Activated CD4-positive, alpha-beta T cell treated with anti-CD3 and anti-CD28 coated beads for 4 hours (primary cell): Measurements from ENCODE around the gene AKR1C1.
"Not testable (repeated sequence)": the region's sequence is repeated elsewhere in the genome, so short reads cannot be mapped to it uniquely, and the experiment has no call there.

Source experiments
- DNase-seq, 2 donors: peaks; one replicate each; pipeline ENCODE4 v3.0.0-alpha.2; 2020

Gene AKR1C1

GRCh38 chr10:4984223-4984622, 21.0 kb downstream of the AKR1C1 start:
- no peak for DNase-seq

GRCh38 chr10:4984971-4985594, 21.9 kb downstream of the AKR1C1 start:
- DNase-seq, result no peak

- not testable (repeated sequence) for DNase-seq
Measured at GRCh38 chr10:4988000-4988641, 24.9 kb downstream of the AKR1C1 start.

- DNase-seq, result no peak
Measured at GRCh38 chr10:4990217-4990616, 27.0 kb downstream of the AKR1C1 start.

- not testable (repeated sequence) for DNase-seq
Measured at GRCh38 chr10:4991463-4991862, 28.2 kb downstream of the AKR1C1 start.

- DNase-seq, result not testable (repeated sequence)
Measured at GRCh38 chr10:4992564-4992963, 29.3 kb downstream of the AKR1C1 start.

GRCh38 chr10:4994260-4994659, 31.0 kb downstream of the AKR1C1 start:
- DNase-seq, result not testable (repeated sequence)

- DNase-seq, result no peak
Measured at GRCh38 chr10:4998671-4999070, 35.5 kb downstream of the AKR1C1 start.

- DNase-seq, result no peak
Measured at GRCh38 chr10:5002013-5002727, 39.0 kb downstream of the AKR1C1 start.

GRCh38 chr10:5003127-5004029, 40.2 kb downstream of the AKR1C1 start, which contains the start of gene AKR1C2:
Gene AKR1C2 (minus strand): TSS chr10:5003857. CDS start chr10:5003835, 22 bp downstream.
- not testable (repeated sequence) for DNase-seq

- DNase-seq, result not testable (repeated sequence)
Measured at GRCh38 chr10:5004030-5004385, 40.8 kb downstream of the AKR1C1 start.

GRCh38 chr10:5004501-5004900, 41.3 kb downstream of the AKR1C1 start:
- not testable (repeated sequence) for DNase-seq

- DNase-seq, result not testable (repeated sequence)
Measured at GRCh38 chr10:5008857-5009548, 45.8 kb downstream of the AKR1C1 start.

- DNase-seq, result not testable (repeated sequence)
Measured at GRCh38 chr10:5010043-5010442, 46.8 kb downstream of the AKR1C1 start.

- not testable (repeated sequence) for DNase-seq
Measured at GRCh38 chr10:5011392-5011791, 48.2 kb downstream of the AKR1C1 start.

- no peak for DNase-seq
Measured at GRCh38 chr10:5012595-5012994, 49.4 kb downstream of the AKR1C1 start.

- DNase-seq, result no peak
Measured at GRCh38 chr10:5013385-5013784, 50.2 kb downstream of the AKR1C1 start.

GRCh38 chr10:5014200-5014910, 51.1 kb downstream of the AKR1C1 start:
- not testable (repeated sequence) for DNase-seq

GRCh38 chr10:5014936-5015335, 51.7 kb downstream of the AKR1C1 start:
- no peak for DNase-seq

- no peak for DNase-seq
Measured at GRCh38 chr10:5018134-5018533, 54.9 kb downstream of the AKR1C1 start.

- DNase-seq, result not testable (repeated sequence)
Measured at GRCh38 chr10:5018671-5019277, 55.6 kb downstream of the AKR1C1 start.
